Keratinocyte (primary cell): ENCODE data around the gene PDS5A.

Experiments
- CTCF ChIP-seq, 3 experiments: IDR thresholded peaks in 1 of 3; conservative IDR thresholded peaks in 1 of 3; optimal IDR thresholded peaks in 1 of 3; 2 replicates in 2 of 3; 3 replicates in 1 of 3; pipeline versions ENCODE3 to v1.5.1; 2011; ENCODE audit warnings: low read length in 3 of 3, mild to moderate bottlenecking in 3 of 3, moderate library complexity in 2 of 3, control low read depth in 1 of 3, inconsistent platforms in 1 of 3; ENCODE audit not compliant: insufficient read depth in 2 of 3; ENCODE audit errors: extremely low read depth in 1 of 3
- EZH2 ChIP-seq: IDR thresholded peaks from one replicate; pipeline ENCODE4 v1.6.1; 2012; ENCODE audit warnings: inconsistent platforms, mild to moderate bottlenecking, low read length, moderate library complexity

GRCh38 chr4:39905656-39906055, 72.1 kb downstream of the PDS5A start:
- no peak for TF ChIP-seq CTCF (optimal IDR thresholded peaks at IDR 0.05 in 1 of 3, IDR thresholded peaks at IDR 0.05 in 1 of 3, conservative IDR thresholded peaks at IDR 0.05 in 1 of 3; ENCODE audit: extremely low read depth in 1 of 3, insufficient read depth in 2 of 3, low read length in 3 of 3)
- TF ChIP-seq EZH2 = no peak
